Osteocyte (in vitro differentiated cells): Measurements from ENCODE around the gene ZNRF4. TPM values are rescaled to one million over a fixed set of nuclear protein-coding genes. Genes with fewer than 3 reads are reported as not detected.

Experiments used
- DNase-seq: peaks from one replicate; pipeline ENCODE4 v3.0.0; 2021; ENCODE audit warnings: mixed read lengths; ENCODE audit not compliant: unreplicated experiment; ENCODE audit errors: extremely low spot score
- H3K27ac Mint-ChIP-seq: one replicate; pipeline ENCODE4 v1.8.0; 2021; ENCODE audit warnings: mild to moderate bottlenecking, mixed read lengths; ENCODE audit not compliant: unreplicated experiment
- H3K27me3 Mint-ChIP-seq: one replicate; pipeline ENCODE4 v1.8.0; 2021; ENCODE audit warnings: mixed read lengths; ENCODE audit not compliant: unreplicated experiment
- H3K36me3 Mint-ChIP-seq: one replicate; pipeline ENCODE4 v1.8.0; 2021; ENCODE audit warnings: mixed read lengths; ENCODE audit not compliant: unreplicated experiment
- H3K4me1 Mint-ChIP-seq: one replicate; pipeline ENCODE4 v1.8.0; 2021; ENCODE audit warnings: mixed read lengths; ENCODE audit not compliant: unreplicated experiment
- H3K4me3 Mint-ChIP-seq: one replicate; pipeline ENCODE4 v1.8.0; 2021; ENCODE audit warnings: mild to moderate bottlenecking, moderate library complexity, mixed read lengths; ENCODE audit not compliant: unreplicated experiment
- H3K9me3 Mint-ChIP-seq: one replicate; pipeline ENCODE4 v1.8.0; 2021; ENCODE audit warnings: mixed read lengths; ENCODE audit not compliant: unreplicated experiment
- CTCF ChIP-seq: fragments of 200-600 bp; sonication (generic); IDR thresholded peaks from 2 replicates; pipeline ENCODE4 v1.5.0; 2021; ENCODE audit warnings: antibody characterized with exemption, mild to moderate bottlenecking, moderate library complexity
- total RNA-seq: library from RNA; stranded (reverse); gene quantifications from 2 replicates; pipeline ENCODE4 v1.2.1, GENCODE V29; 2021

The ZNRF4 gene
- total RNA-seq, 1 donor from 2014 or later = not detected

GRCh38 chr19:5487222-5487621 lies 32.0 kb downstream of the ZNRF4 start:
- no peak for DNase-seq
- peaks cover 2% of the 10 kb centered on the region for H3K9me3 Mint-ChIP-seq
- peaks cover 6% of the 10 kb centered on the region for H3K4me1 Mint-ChIP-seq
- TF ChIP-seq CTCF = no peak
- peaks cover 45% of the 10 kb centered on the region for H3K27me3 Mint-ChIP-seq
- H3K36me3 Mint-ChIP-seq = no peaks in the 10 kb centered on the region
- H3K4me3 Mint-ChIP-seq = no peak overlapping the region
- H3K27ac Mint-ChIP-seq = no peak overlapping the region

- DNase-seq = no peak
- no peak overlapping the region for H3K4me3 Mint-ChIP-seq
- H3K4me1 Mint-ChIP-seq = peaks cover 6% of the 10 kb centered on the region
- no peak for TF ChIP-seq CTCF
- no peak overlapping the region for H3K27ac Mint-ChIP-seq
- H3K27me3 Mint-ChIP-seq = peaks cover 54% of the 10 kb centered on the region
- H3K9me3 Mint-ChIP-seq = no peaks in the 10 kb centered on the region
- no peaks in the 10 kb centered on the region for H3K36me3 Mint-ChIP-seq
Measured at GRCh38 chr19:5489551-5489950, 34.3 kb downstream of the ZNRF4 start.

GRCh38 chr19:5491565-5491964 lies 36.3 kb downstream of the ZNRF4 start:
- Mint-ChIP-seq H3K27me3 (peaks cover 55% of the 10 kb centered on the region), H3K9me3 (no peaks in the 10 kb centered on the region), H3K4me3 (no peak overlapping the region), H3K27ac (no peak overlapping the region), H3K4me1 (peaks cover 3% of the 10 kb centered on the region), H3K36me3 (no peaks in the 10 kb centered on the region)
- no peak for DNase-seq
- no peak for TF ChIP-seq CTCF

- H3K4me1 Mint-ChIP-seq = peaks cover 3% of the 10 kb centered on the region
- no peak overlapping the region for H3K27ac Mint-ChIP-seq
- no peak overlapping the region for H3K4me3 Mint-ChIP-seq
- no peaks in the 10 kb centered on the region for H3K36me3 Mint-ChIP-seq
- H3K9me3 Mint-ChIP-seq = no peaks in the 10 kb centered on the region
- DNase-seq = no peak
- no peak for TF ChIP-seq CTCF
- H3K27me3 Mint-ChIP-seq = peaks cover 61% of the 10 kb centered on the region
Measured at GRCh38 chr19:5492281-5492634, 37.0 kb downstream of the ZNRF4 start.

- no peak for DNase-seq
- Mint-ChIP-seq H3K4me1 (peaks cover 3% of the 10 kb centered on the region), H3K36me3 (no peaks in the 10 kb centered on the region), H3K4me3 (no peak overlapping the region), H3K9me3 (no peaks in the 10 kb centered on the region), H3K27me3 (peaks cover 60% of the 10 kb centered on the region), H3K27ac (no peak overlapping the region)
- TF ChIP-seq CTCF = no peak
Measured at GRCh38 chr19:5492635-5493409, 37.6 kb downstream of the ZNRF4 start.
